ENCODE data around the gene TAF1D. TPM values are rescaled to one million over a fixed set of nuclear protein-coding genes. Genes with fewer than 3 reads are reported as not detected.
A peak's percentile ranks its signal among the peaks of the same experiment; 100 is the strongest.

Gene TAF1D
- total RNA-seq, 1 experiment from 2014 or later = 272 TPM

GRCh38 chr11:93727985-93728791 is 13.1 kb downstream of the TAF1D start:
- no peaks in the 10 kb centered on the region for H3K4me1 Mint-ChIP-seq
- Histone ChIP-seq H4K20me1 (ENCODE audit: control insufficient read depth, insufficient read depth, insufficient read length) (no peaks in the 10 kb centered on the region), H3K9ac (ENCODE audit: extremely low read depth, insufficient read length, low read length) (no peak overlapping the region), H3K23me2 (ENCODE audit: insufficient read length, low read depth, low read length, poor library complexity, severe bottlenecking) (no peaks in the 10 kb centered on the region), H4K8ac (replicated peaks; ENCODE audit: insufficient read length, low read depth, low read length) (no peak overlapping the region), H3K23ac (ENCODE audit: insufficient read length, low read depth, low read length) (no peak overlapping the region), H3K79me2 (ENCODE audit: insufficient read depth, low read length) (no peaks in the 10 kb centered on the region), H2BK5ac (ENCODE audit: insufficient read length, low read length) (no peak overlapping the region), H3K14ac (ENCODE audit: insufficient read depth, low read length) (no peak overlapping the region), H3K27ac (ENCODE audit: insufficient read length, low read depth, low read length) (no peak overlapping the region), H3K4ac (ENCODE audit: low read depth, low read length) (no peak overlapping the region), H4K91ac (ENCODE audit: insufficient read length, low read depth, low read length) (no peak overlapping the region), H2BK15ac (ENCODE audit: low read depth, low read length) (no peak overlapping the region), H3K79me1 (ENCODE audit: insufficient read depth, low read depth, low read length, poor library complexity, severe bottlenecking) (no peaks in the 10 kb centered on the region), H3K56ac (ENCODE audit: insufficient read length, low read depth, low read length) (no peak overlapping the region), H2AFZ (ENCODE audit: low read length) (no peak overlapping the region), H3K9me3 (ENCODE audit: control insufficient read depth, low read depth, low read length) (no peaks in the 10 kb centered on the region), H2BK12ac (ENCODE audit: insufficient read length, low read depth, low read length) (no peak overlapping the region), H3K4me2 (ENCODE audit: insufficient read depth, insufficient read length, low read length) (no peak overlapping the region), H3T11ph (ENCODE audit: low read length) (no peak overlapping the region), H3K4me1 (ENCODE audit: insufficient read depth, low read length) (no peaks in the 10 kb centered on the region), H2BK120ac (ENCODE audit: low read depth, low read length, poor library complexity, severe bottlenecking) (no peak overlapping the region), H3K18ac (ENCODE audit: insufficient read length, low read depth, low read length) (no peak overlapping the region), H2BK20ac (ENCODE audit: low read depth, low read length, poor library complexity, severe bottlenecking) (no peak overlapping the region), H4K5ac (ENCODE audit: insufficient read length, low read depth, low read length) (no peak overlapping the region), H2AK5ac (ENCODE audit: insufficient read length, low read length) (no peak overlapping the region), H3K27me3 (ENCODE audit: insufficient read depth, low read length) (no peaks in the 10 kb centered on the region)
- no peak overlapping the region for H3K4me3 Mint-ChIP-seq
- no peak for DNase-seq
- H3K36me3 Mint-ChIP-seq (ENCODE audit: insufficient read depth in 1 of 3, low read depth in 3 of 3) = peaks cover 32 to 79% (median 59%) of the 10 kb centered on the region in 3 experiments
- TF ChIP-seq CTCF (conservative IDR thresholded peaks at IDR 0.05) = no peak
- no CpG with 5 or more reads among the region's 4 CpGs for WGBS (ENCODE audit: extremely low coverage, insufficient read length, low lambda C conversion rate)
- H3K27ac Mint-ChIP-seq = peak overlapping the region in 1 of 3 experiments; percentile 89; a peak in 2 of 7 replicates
- no peaks in the 10 kb centered on the region for H3K27me3 Mint-ChIP-seq (ENCODE audit: low read depth)
- no peaks in the 10 kb centered on the region for H3K9me3 Mint-ChIP-seq
